AG04449 (cell line): ENCODE data around the gene GPD2.

ENCODE experiments used
- CTCF ChIA-PET: fragments of 350-600 bp; formaldehyde crosslinking; extraction: SDS; loops from one replicate; lab custom pipeline; 2021; ENCODE audit warnings: antibody characterized with exemption; lab: Yijun Ruan, JAX
- POLR2A ChIA-PET: fragments of 400-600, 350-600 bp; formaldehyde crosslinking; extraction: SDS; loops from one replicate; lab custom pipeline; 2020; ENCODE audit warnings: antibody characterized with exemption, inconsistent platforms; lab: Yijun Ruan, JAX
- DNase-seq: peaks from one replicate; pipeline ENCODE4 v3.0.0-alpha.2; 2010; ENCODE audit warnings: low read depth, low spot score
- H3K4me3 ChIP-seq: 2 replicates; pipeline ENCODE4 v1.5.1; 2011; ENCODE audit warnings: low read depth, mild to moderate bottlenecking, control low read depth, low read length
- CTCF ChIP-seq: IDR thresholded peaks from one replicate; pipeline ENCODE4 v1.5.1; 2011; ENCODE audit warnings: mild to moderate bottlenecking, moderate library complexity, low read length, control low read depth, inconsistent platforms; ENCODE audit not compliant: insufficient read depth; ENCODE audit errors: missing control alignments

GPD2 gene

GRCh38 chr2:156548413-156548812 lies 112.2 kb downstream of the GPD2 start:
- no peak for DNase-seq
- H3K4me3 ChIP-seq, result no peak overlapping the region
- CTCF ChIA-PET, result no interaction called here
- POLR2A ChIA-PET, result no interaction called here
- no peak for TF ChIP-seq CTCF

GRCh38 chr2:156553714-156554442 lies 117.7 kb downstream of the GPD2 start:
- POLR2A ChIA-PET, result no interaction called here
- no peak overlapping the region for H3K4me3 ChIP-seq
- TF ChIP-seq CTCF, result no peak
- CTCF ChIA-PET, result interaction anchor here (0.9 to 1.2 kb wide), 2 partner anchors 10 kb away, joined by 3 read pairs; no protein-coding TSS in a partner anchor
- no peak for DNase-seq

- ChIA-PET CTCF (interaction anchor here (1.8 kb wide), 1 partner anchor 28 kb away, joined by 4 read pairs; no protein-coding TSS in a partner anchor), POLR2A (no interaction called here)
Measured at GRCh38 chr2:156561326-156561725, 125.1 kb downstream of the GPD2 start.

GRCh38 chr2:156562124-156562523 lies 125.9 kb downstream of the GPD2 start:
- TF ChIP-seq CTCF, result no peak
- H3K4me3 ChIP-seq, result no peak overlapping the region
- POLR2A ChIA-PET, result no interaction called here
- DNase-seq, result no peak
- CTCF ChIA-PET, result interaction anchor here (1.8 kb wide), 1 partner anchor 27 kb away, joined by 4 read pairs; no protein-coding TSS in a partner anchor

More at GRCh38 chr2:156561326-156561725, 125.1 kb downstream of the GPD2 start:
- H3K4me3 ChIP-seq, result no peak overlapping the region
- DNase-seq, result no peak
- no peak for TF ChIP-seq CTCF

- no peak overlapping the region for H3K4me3 ChIP-seq
- no peak for DNase-seq
- ChIA-PET CTCF (interaction anchor here (1.1 to 1.2 kb wide), 2 partner anchors 10 to 229 kb away, joined by 3 to 5 read pairs; no protein-coding TSS in a partner anchor), POLR2A (interaction anchor here (0.8 kb wide), 1 partner anchor 230 kb away, joined by 5 read pairs; no protein-coding TSS in a partner anchor)
- TF ChIP-seq CTCF, result no peak
Measured at GRCh38 chr2:156563994-156564753, 128.0 kb downstream of the GPD2 start.

GRCh38 chr2:156565066-156565710 lies 129.0 kb downstream of the GPD2 start:
- TF ChIP-seq CTCF, result no peak
- H3K4me3 ChIP-seq, result no peak overlapping the region
- ChIA-PET POLR2A (interaction anchor here (0.8 kb wide), 1 partner anchor 231 kb away, joined by 5 read pairs; no protein-coding TSS in a partner anchor), CTCF (interaction anchor here (0.8 kb wide), 1 partner anchor 16 kb away, joined by 3 read pairs; no protein-coding TSS in a partner anchor)
- DNase-seq, result peak; percentile 88
